ENCODE results near the gene ZNF831.

The ZNF831 gene

DNA sequence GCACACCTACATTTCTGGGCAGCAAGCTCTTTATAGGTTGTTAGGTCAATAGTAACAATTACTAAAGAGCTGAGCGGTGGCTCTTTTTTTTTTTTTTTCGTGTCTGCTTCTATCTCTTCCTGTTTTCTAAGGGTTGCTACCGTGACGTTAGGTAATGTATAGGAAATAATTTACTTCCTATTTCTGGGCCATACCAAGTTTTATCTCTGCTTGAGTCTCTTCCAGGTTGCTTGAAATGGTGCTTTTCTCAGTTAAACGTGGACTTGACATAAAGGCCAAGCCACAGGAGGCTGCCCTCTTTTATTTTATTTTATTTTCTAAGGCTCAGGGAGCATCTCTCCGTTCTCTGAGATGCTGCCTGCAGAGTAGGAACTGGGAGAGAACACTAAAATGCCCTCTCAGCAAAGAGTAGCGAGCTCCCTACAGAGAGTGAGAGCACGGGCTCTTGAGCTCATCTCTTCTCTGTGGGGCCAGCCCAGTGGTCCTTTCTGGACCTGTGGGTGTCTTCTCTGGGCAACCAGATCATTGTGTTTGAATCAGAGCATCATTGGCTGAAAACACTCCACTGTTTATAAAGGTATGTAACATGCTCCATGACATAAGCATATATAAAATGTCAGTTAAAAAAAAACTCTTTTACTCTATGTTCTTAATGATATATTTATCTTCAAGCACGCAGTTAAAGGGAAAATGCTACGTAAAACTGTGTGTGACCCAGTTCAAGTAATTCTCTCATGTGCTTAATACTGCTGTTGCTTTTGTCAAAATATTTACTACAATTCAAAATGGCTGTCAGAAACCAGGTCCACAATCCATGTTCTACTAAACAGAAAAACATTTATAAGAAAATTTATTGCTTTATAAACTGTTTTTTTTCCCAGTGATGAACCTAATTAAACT is at the start of gene ZNF831:
Gene ZNF831 (plus strand): TSS at position 191 of the 900 bp plus-strand sequence. CDS start 27,199 bp downstream, outside the sequence.
- no peak for DNase-seq (ENCODE audit: low read depth in 2 of 2)

DNA sequence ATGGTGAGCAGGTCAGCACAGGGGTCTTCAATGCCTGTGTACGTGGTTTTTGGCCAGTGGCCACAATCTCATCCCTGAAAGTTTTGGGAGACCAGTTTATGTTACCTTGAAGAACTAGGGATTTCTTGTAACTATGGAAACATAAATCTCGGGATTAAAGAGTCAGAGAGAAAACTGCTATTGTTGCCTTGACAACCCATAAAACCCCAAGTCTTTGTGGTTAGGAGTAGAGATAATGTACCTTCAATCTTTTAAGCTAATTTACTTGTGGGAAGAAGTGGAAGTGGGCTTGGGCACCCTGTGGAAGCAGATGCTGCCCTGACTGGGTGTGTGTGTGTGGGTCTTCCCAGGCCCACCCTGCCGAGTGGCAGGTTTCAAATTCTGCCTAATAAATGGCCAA is 46.1 kb upstream of the ZNF831 start:
- DNase-seq (ENCODE audit: low read depth in 2 of 2) = no peak

DNA sequence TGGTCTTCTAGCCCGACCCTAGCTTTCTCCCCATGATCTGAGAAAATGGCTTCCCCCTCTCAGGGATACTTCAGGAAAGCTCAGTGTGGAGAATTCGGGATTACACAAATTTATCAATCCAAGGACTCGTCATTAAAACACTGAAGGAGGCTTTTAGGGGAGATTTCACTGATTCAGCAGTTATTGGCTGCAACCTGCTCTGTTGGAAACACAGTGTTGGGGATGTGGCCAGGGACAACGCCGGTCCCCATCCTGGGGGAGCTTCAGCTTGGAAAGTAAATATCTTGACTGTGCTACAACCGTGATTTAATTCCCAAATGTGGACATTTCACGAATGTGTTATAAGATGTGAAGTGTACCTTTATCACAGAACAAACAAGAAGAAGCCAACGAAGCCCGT is 44.8 kb upstream of the ZNF831 start:
- DNase-seq (ENCODE audit: low read depth in 2 of 2) = no peak

- no peak for DNase-seq (ENCODE audit: low read depth in 2 of 2)
Observed at GRCh38 chr20:59120491-59120890, 43.1 kb upstream of the ZNF831 start.

GRCh38 chr20:59120919-59121318 is 42.7 kb upstream of the ZNF831 start:
- no peak for DNase-seq (ENCODE audit: low read depth in 2 of 2)

GRCh38 chr20:59121714-59122565 is 41.7 kb upstream of the ZNF831 start:
- DNase-seq (ENCODE audit: low read depth in 2 of 2) = no peak

DNA sequence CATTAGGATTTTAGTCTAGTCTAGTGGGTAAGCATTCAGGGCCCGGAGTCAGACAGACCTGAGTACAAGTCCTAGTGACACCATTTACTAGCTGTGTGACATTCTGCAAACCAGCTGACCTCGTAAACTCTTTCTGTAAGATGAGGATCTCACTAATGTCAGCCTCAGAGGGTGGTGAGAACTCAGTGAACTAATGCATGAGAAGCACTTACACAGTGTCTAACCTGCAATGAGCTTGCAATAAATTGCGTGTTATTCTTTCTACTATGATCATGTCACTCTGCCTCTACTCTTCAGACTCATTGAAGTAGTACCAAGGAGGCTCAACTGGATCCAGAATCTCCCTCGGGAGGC is 41.1 kb upstream of the ZNF831 start:
- no peak for DNase-seq (ENCODE audit: low read depth in 2 of 2)

DNA sequence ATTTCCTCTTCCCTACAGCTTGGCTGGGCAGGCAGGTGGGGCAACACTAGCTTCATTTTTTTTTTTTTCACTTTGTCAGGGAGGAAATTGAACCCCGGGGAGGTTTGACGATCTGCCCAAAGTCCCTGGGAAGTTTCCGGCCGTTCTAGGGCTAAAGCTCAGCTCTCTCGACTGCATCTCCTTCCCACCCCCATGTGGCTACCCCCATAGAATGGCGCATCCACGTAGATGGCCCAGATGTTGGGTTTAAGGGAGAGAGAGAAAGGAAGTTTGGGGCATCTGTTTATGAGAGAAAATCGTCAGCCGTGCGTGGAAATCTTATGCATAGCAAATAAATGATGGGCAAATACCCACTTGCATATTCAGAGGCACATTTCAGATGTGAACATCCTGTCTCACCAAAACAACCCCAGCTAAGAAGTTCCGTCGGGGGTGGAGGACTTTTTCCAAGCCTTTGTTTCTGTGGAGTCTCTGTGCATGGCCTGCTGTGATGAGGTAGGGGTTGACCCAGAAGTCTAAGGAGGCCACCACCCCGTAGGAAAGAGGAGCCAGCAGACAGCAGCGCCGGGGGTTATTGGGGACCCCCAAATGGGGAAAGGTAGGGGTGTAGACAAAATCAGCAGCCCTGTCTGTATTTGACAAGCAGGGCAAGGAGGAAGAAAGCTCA is 40.5 kb upstream of the ZNF831 start:
- no peak for DNase-seq (ENCODE audit: low read depth in 2 of 2)

DNA sequence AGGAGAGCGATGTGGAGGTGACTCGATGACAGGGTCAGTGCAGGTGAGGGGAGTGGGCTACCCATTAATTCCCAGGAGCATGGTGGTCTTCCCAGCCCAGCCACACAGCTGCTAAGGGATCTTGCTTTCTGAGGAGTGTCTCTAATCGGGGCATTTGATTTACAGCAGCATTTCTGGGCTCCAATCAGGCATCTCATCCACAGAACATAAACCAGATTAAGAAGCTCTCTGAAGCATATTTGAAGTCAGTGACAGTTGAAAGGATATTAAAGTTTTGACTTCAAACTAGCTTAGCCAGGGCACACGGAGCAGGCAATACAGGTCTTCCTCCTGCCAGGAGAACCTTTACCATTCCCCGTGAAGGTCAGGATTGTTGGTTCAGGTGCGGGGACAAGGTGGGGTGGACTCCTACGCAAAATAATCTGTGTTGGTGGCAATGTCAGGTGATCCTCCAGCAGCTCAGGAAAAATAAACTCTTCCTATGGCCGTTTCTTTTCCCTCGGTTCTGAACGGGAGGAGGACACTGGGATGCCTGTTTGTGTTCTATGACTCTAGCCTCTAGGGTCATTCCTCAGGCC is 39.9 kb upstream of the ZNF831 start:
- no peak for DNase-seq (ENCODE audit: low read depth in 2 of 2)

DNA sequence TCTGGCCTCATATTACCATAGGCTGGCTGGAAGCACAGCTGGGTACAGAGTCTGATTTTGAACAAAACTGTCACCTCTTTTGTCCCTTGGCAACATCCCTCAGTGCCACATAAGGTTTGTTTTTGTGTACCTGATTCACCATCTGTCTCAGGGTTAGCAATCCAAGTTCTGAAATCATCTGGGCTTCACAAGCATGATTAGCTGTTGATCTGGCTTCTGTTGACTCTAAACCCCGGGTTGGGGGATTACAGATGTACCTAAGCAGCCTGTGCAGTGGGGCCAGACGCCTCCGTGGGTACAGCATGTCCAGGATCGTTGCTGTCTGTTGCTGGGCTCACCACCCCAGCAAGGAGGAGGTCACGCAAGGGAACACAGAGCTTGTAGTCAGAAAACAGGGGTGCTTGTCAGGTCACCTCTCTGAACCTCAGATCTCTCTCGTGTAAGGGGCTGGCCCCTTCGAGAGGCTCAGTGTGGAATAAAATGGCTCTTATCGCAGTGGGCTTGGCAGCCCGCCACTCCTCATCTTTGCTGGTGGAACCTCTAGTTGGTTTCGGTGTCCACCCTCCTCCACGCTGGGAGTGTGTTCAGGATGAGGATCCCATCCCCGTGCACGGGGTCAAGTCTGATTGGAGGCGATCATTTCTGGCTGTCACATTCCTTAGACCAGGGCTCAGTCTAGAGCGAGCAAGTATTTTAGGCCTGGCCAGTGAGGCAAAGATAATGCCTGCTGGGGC is 39.2 kb upstream of the ZNF831 start:
- DNase-seq (ENCODE audit: low read depth in 2 of 2) = no peak

- DNase-seq (ENCODE audit: low read depth in 2 of 2) = no peak
Observed at GRCh38 chr20:59125332-59125731, 38.3 kb upstream of the ZNF831 start.

GRCh38 chr20:59125836-59126235 is 37.8 kb upstream of the ZNF831 start:
- DNase-seq (ENCODE audit: low read depth in 2 of 2) = no peak

DNA sequence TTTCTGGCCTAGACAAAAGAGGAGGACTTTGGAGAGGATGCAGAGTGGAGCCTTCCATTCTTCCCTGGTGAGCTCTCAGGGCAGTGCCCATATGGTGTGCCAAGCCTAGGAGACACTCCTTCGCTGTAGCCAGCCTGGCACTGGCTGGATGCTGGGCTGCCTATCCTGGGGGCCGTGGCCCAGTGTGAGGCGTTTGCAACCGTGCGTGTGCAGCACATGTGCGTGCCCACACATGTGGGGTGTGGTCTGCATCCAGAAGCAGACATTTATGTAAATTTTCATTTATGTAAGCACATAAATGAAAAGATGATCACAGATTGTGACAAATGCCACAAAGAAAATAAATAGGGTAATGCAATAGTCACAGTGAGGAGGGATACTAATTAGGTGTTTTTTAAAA is 35.8 kb upstream of the ZNF831 start:
- no peak for DNase-seq (ENCODE audit: low read depth in 2 of 2)

GRCh38 chr20:59131551-59132285 is 31.9 kb upstream of the ZNF831 start:
- no peak for DNase-seq (ENCODE audit: low read depth in 2 of 2)

GRCh38 chr20:59134182-59134581 is 29.4 kb upstream of the ZNF831 start:
- DNase-seq (ENCODE audit: low read depth in 2 of 2) = no peak

- DNase-seq (ENCODE audit: low read depth in 2 of 2) = no peak
Observed at GRCh38 chr20:59135093-59135492, 28.5 kb upstream of the ZNF831 start.

DNA sequence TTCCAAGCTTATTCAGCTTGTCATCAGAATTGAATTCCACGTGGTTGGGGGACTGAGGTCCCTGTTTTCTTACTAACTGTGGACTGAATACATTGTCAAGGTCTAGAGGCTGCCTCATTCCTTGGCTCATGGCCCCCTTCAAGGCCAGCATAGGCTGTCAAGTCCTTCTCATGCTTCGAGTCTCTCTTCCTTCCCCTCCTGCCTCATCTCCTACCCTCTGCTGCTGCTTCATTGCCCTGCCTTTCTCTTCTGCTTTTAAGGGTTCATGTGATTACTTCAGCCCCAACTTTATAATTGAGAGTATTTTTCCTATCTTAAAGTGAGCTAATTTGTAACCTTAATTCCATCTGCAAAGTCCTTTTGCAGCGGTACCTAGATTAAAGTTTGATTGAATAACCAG is 27.6 kb upstream of the ZNF831 start:
- DNase-seq (ENCODE audit: low read depth in 2 of 2) = no peak

GRCh38 chr20:59137532-59137931 is 26.1 kb upstream of the ZNF831 start:
- DNase-seq (ENCODE audit: low read depth in 2 of 2) = no peak

DNA sequence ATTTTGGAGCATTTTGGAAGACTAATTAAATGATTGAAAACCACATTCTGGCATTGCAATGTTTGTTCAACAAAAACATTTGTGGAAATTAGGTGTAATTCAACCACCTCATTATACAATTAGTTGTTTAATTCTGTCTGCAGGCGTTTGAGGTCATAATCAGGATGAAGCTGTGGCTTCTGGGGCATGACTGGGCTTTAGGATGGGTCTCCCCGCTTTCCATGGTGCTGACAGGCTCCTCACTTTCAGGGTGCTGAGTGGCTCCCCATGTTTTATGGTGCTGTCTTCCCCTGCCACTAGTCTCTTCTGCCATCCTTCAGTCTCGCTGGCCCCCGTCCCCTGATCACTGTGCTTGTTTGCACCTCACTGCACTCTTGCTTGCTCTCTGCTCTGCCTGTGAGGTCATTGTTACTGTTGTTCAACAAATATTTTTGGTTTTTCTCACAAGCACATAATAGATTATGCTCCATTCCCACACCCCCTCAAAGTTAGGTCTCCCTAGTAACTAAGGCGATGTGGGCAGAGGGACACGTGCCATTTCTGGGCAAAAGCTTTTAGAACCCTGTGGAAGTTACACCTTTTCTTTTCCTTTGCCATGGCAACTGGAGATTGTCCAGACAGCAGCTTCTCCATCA is 25.4 kb upstream of the ZNF831 start:
- no peak for DNase-seq (ENCODE audit: low read depth in 2 of 2)

DNA sequence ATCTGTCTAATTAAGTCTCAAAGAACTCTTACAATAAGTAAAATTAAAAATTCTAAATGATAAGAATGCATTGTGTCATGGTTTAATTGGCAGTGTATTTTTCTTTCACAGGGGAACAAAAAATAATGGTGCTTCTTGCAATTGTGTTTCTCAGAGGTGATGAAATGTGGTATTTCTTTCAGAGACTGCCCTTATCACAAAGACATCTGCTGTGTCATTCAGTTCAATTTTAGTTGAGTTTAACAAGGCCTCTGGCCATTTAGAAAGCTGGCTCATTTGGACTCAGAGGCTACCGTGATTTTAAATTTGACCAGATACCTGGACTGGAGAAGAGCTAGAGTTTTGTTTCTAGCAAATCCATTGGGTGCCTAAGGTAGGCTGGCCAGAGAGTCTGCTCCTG is 23.6 kb upstream of the ZNF831 start:
- no peak for DNase-seq (ENCODE audit: low read depth in 2 of 2)

All from stimulated activated CD8-positive, alpha-beta memory T cell treated with anti-CD3 and anti-CD28 coated beads, Interleukin-7, amount 100 ng/mL, for 1 hour (primary cell).